Measurements from ENCODE around the gene ACO2. TPM values are rescaled to one million over a fixed set of nuclear protein-coding genes. Genes with fewer than 3 reads are reported as not detected.
A peak's percentile ranks its signal among the peaks of the same experiment; 100 is the strongest.

ACO2 gene
- total RNA-seq: 10 to 100 TPM; 69.5 to 71.9 TPM
- polyA plus RNA-seq (2013, experiment 1 of 2): 50.6 TPM
- polyA plus RNA-seq (2013, experiment 2 of 2): 57.2 TPM
- 87.1 to 208 (median 112) reads per million in 172 experiments for total RNA-seq

DNA sequence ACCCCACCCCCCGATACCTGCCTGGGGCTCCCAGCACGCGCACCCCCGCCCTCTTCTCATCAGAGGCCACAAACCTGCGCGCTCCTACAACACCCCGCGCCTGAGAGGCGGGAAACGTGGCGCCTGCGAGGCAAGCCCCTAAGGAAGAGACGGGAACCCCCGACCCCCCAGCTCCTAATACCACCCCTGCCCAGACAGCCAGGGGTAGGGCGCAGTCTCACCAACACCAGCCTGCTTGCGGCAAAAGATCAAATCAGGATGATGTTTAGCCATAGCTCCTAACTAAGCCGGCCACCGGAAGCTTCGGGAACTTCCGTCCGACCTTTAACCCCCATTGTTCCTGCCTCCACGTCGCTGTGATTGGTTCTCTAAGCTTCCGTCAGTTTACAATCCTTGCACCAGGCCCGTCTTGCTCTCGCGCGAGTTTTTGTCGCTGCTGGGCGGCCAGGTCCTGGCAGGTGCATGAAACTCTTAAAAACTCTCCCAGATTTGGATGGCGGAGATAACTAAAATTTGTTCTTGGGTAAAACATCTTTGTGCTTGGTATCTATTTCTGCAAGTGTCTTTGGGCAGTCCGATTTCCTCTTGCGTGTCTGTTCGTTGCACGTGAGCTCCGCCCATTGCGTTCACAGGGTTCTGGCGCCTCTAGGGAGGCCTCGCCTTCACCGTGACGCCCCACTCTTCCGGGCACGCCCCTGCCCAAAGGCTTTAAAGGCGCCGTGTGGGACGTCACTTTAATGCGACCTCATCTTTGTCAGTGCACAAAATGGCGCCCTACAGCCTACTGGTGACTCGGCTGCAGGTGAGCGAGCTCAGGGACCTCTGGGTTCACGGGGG lies at the start of gene ACO2, which contains the start of gene PHF5A:
Gene ACO2, plus strand, starts transcription at position 737 of the 837 bp plus-strand sequence. Its CDS starts 30 bp downstream, at position 767.
Gene PHF5A, minus strand, starts transcription at position 312 of the 837 bp plus-strand sequence. Its CDS starts 39 bp downstream, at position 273.
- Histone ChIP-seq H3K9me3 (ENCODE audit: control insufficient read depth in 1 of 2, insufficient read depth in 1 of 2, low read length in 2 of 2) (no peaks in the 10 kb centered on the region), H3K36me3 (ENCODE audit: insufficient read depth, low read length) (peaks cover 47% of the 10 kb centered on the region), H3K4me3 (ENCODE audit: low read length) (peak within 1 kb of the TSS; percentile 94), H3K27ac (ENCODE audit: low read depth in 1 of 2, low read length in 2 of 2) (peak within 1 kb of the TSS; percentile 94 to 98), H3K4me1 (ENCODE audit: insufficient read depth, low read length) (peaks cover 27% of the 10 kb centered on the region), H3K27me3 (ENCODE audit: control insufficient read depth in 1 of 2, insufficient read depth in 2 of 2, low read length in 2 of 2) (no peaks in the 10 kb centered on the region)
- TF ChIP-seq, protein P1, sequence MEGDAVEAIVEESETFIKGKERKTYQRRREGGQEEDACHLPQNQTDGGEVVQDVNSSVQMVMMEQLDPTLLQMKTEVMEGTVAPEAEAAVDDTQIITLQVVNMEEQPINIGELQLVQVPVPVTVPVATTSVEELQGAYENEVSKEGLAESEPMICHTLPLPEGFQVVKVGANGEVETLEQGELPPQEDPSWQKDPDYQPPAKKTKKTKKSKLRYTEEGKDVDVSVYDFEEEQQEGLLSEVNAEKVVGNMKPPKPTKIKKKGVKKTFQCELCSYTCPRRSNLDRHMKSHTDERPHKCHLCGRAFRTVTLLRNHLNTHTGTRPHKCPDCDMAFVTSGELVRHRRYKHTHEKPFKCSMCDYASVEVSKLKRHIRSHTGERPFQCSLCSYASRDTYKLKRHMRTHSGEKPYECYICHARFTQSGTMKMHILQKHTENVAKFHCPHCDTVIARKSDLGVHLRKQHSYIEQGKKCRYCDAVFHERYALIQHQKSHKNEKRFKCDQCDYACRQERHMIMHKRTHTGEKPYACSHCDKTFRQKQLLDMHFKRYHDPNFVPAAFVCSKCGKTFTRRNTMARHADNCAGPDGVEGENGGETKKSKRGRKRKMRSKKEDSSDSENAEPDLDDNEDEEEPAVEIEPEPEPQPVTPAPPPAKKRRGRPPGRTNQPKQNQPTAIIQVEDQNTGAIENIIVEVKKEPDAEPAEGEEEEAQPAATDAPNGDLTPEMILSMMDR (IDR thresholded peaks at IDR 0.05): no peak
- intact Hi-C loops (cut with DNase I, micrococcal nuclease): loop anchor here (1.0 to 10.0 kb wide), 8 partner anchors 20 to 612 kb away; partner anchors contain the start of genes RANGAP1 (in 2 of the 2), ST13 (in 2 of the 2), XPNPEP3 (in 2 of the 2) and POLR3H (in 1 of the 2)
- ChIA-PET POLR2A (interaction anchor here (0.6 to 3.3 kb wide), 33 partner anchors 8 to 1181 kb away, joined by 3 to 234 read pairs (median 4); partner anchors contain the start of genes CCDC134, CYB5R3, DESI1 and EP300), CTCF (interaction anchor here (1.0 to 2.9 kb wide), 5 partner anchors 20 to 87 kb away, joined by 3 to 17 read pairs (median 7); partner anchors contain the start of genes TEF and TOB2)
- Mint-ChIP-seq H3K27me3 (no peaks in the 10 kb centered on the region), H3K4me3 (peak within 1 kb of the TSS; percentile 89), H3K9me3 (no peaks in the 10 kb centered on the region), H3K4me1 (ENCODE audit: low read depth) (peaks cover 62% of the 10 kb centered on the region), H3K27ac (peak within 1 kb of the TSS; percentile 97), H3K36me3 (ENCODE audit: low read depth) (peaks cover 66% of the 10 kb centered on the region)
- ATAC-seq (ENCODE audit: poor library complexity): peak; percentile 92
- peak; percentile 95 to 99 (median 98) for DNase-seq

DNA sequence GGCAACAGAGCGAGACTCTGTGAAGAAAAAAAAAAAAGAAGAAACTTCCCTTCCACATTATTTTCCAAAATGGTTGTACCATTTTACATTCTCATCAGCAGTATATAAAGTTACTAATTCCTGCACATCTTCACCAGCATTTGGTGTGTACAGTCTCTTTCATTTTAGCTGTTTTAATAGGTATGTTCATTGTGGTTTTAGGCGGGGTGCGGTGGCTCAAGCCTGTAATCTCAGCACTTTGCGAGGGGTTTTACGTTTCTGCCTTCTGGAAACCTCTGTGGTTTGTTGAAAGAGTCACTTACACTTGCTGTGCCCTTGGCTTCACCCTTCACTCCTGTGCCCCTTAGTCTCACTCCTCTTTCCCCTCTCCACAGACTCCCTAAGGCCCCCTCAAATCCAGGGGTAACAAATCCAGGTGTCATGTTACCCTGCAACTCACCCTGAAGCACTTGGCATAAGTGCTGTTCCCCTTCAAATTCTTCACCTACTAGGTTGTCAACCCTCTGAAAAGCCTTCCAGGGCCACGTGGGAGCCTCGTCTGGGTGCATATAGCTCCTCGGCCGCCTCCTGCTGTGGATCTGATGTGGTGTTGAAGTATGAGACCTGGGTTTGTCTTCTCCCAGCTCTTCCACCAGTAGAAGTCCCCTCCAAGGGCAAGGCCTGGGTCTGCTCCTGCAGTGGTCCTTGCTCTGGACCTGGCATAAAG lies 43.1 kb upstream of the ACO2 start:
- Mint-ChIP-seq H3K4me1 (ENCODE audit: low read depth) (peaks cover 15% of the 10 kb centered on the region), H3K27me3 (no peaks in the 10 kb centered on the region), H3K4me3 (no peak overlapping the region), H3K9me3 (no peaks in the 10 kb centered on the region), H3K27ac (peak overlapping the region; percentile 77), H3K36me3 (ENCODE audit: low read depth) (peaks cover 33% of the 10 kb centered on the region)
- TF ChIP-seq, protein P1 (IDR thresholded peaks at IDR 0.05): no peak
- peaks cover 32% of the 10 kb centered on the region for H3K36me3 ChIP-seq (ENCODE audit: insufficient read depth, low read length)
- no peaks in the 10 kb centered on the region for H3K27me3 ChIP-seq (ENCODE audit: control insufficient read depth in 1 of 2, insufficient read depth in 2 of 2, low read length in 2 of 2)
- no peaks in the 10 kb centered on the region for H3K9me3 ChIP-seq (ENCODE audit: control insufficient read depth in 1 of 2, insufficient read depth in 1 of 2, low read length in 2 of 2)
- no peak overlapping the region for H3K4me3 ChIP-seq (ENCODE audit: low read length)
- ChIA-PET POLR2A (interaction anchor here (0.6 to 1.4 kb wide), 5 partner anchors 10 to 1979 kb away, joined by 3 to 5 read pairs (median 3); partner anchors contain the start of gene TOB2), CTCF (interaction anchor here (1.4 kb wide), 1 partner anchor 23 kb away, joined by 6 read pairs; no protein-coding TSS in a partner anchor)
- intact Hi-C loops (cut with DNase I, micrococcal nuclease): no loop called here
- DNase-seq: peak in 4 of 14 experiments; percentile 16 to 66 (median 58)
- H3K27ac ChIP-seq (ENCODE audit: low read depth in 1 of 2, low read length in 2 of 2): no peak overlapping the region
- ATAC-seq (ENCODE audit: poor library complexity): peak; percentile 68
- peaks cover 13% of the 10 kb centered on the region for H3K4me1 ChIP-seq (ENCODE audit: insufficient read depth, low read length)

Measured in CD4-positive, alpha-beta T cell (primary cell).